NCI-H2107 treated with DMSO at 0.1 percent for 48 hours (cell line): ENCODE data around the gene WIPI1.
"Not testable (repeated sequence)": the region's sequence is repeated elsewhere in the genome, so short reads cannot be mapped to it uniquely, and the experiment has no call there.

ENCODE experiments used
- DNase-seq: peaks from one replicate; lab custom pipeline; 2025; ENCODE audit not compliant: unreplicated experiment; lab: John Stamatoyannopoulos, UW

The WIPI1 gene

GRCh38 chr17:68387435-68388218 is 69.7 kb downstream of the WIPI1 start:
- DNase-seq = no peak

GRCh38 chr17:68385490-68386215 is 71.6 kb downstream of the WIPI1 start:
- DNase-seq = no peak

- no peak for DNase-seq
Measured at GRCh38 chr17:68384941-68385340, 72.4 kb downstream of the WIPI1 start.

GRCh38 chr17:68384471-68384870 is 72.8 kb downstream of the WIPI1 start:
- DNase-seq = no peak

GRCh38 chr17:68383443-68384321 is 73.6 kb downstream of the WIPI1 start:
- DNase-seq = no peak

- DNase-seq = no peak
Measured at GRCh38 chr17:68383120-68383442, 74.2 kb downstream of the WIPI1 start.

- no peak for DNase-seq
Measured at GRCh38 chr17:68382582-68383085, 74.7 kb downstream of the WIPI1 start.

- no peak for DNase-seq
Measured at GRCh38 chr17:68381076-68381900, 76.0 kb downstream of the WIPI1 start.

GRCh38 chr17:68379692-68380677 is 77.3 kb downstream of the WIPI1 start:
- peak; percentile 68 for DNase-seq

GRCh38 chr17:68379177-68379510 is 78.2 kb downstream of the WIPI1 start:
- DNase-seq = no peak

- peak; percentile 60 for DNase-seq
Measured at GRCh38 chr17:68378268-68379176, 78.8 kb downstream of the WIPI1 start.

- DNase-seq = no peak
Measured at GRCh38 chr17:68377771-68378267, 79.5 kb downstream of the WIPI1 start.

- DNase-seq = not testable (repeated sequence)
Measured at GRCh38 chr17:68376178-68376577, 81.1 kb downstream of the WIPI1 start.

GRCh38 chr17:68375566-68375965 is 81.7 kb downstream of the WIPI1 start:
- DNase-seq = no peak
